K562 (cell line): ENCODE data around the gene HOXB6.

Experiments used
- BHLHE40 ChIP-seq: IDR thresholded peaks from 2 replicates; pipeline ENCODE4 v1.6.1; 2011; ENCODE audit warnings: low read length, improper control_type of control experiment
- CEBPG ChIP-seq, 3 experiments: fragments of 200-800 bp in 1 of 3; sonication (Bioruptor generic) in 1 of 3; sonication (generic) in 1 of 3; formaldehyde crosslinking in 1 of 3; IDR thresholded peaks in 2 of 3; conservative IDR thresholded peaks in 1 of 3; 2 replicates each; pipeline versions ENCODE4 v1.6.1 to v1.8.0; 2016 to 2022; ENCODE audit warnings: missing compliant biosample characterization in 2 of 3, missing genetic modification characterization in 2 of 3, mild to moderate bottlenecking in 1 of 3, missing genetic modification reagents in 1 of 3
- CHD4 ChIP-seq: fragments of 200-600 bp; sonication (generic); IDR thresholded peaks from 3 replicates; pipeline ENCODE4 v1.6.1; 2012; ENCODE audit warnings: low read depth, mild to moderate bottlenecking, mixed read lengths, low read length, inconsistent platforms; ENCODE audit not compliant: insufficient read depth, insufficient replicate concordance, poor library complexity, severe bottlenecking
- TAF1 ChIP-seq: IDR thresholded peaks from 2 replicates; pipeline ENCODE4 v1.6.1; 2011; ENCODE audit warnings: mild to moderate bottlenecking, low read length, moderate library complexity; ENCODE audit not compliant: insufficient read depth, control insufficient read depth, severe bottlenecking; ENCODE audit errors: extremely low read depth
- TAL1 ChIP-seq: fragments of 450-650 bp; IDR thresholded peaks from 2 replicates; pipeline ENCODE4 v1.6.1; 2016; ENCODE audit warnings: mild to moderate bottlenecking
- TF ChIP-seq, protein P1 (sequence below): sonication (generic); formaldehyde crosslinking; IDR thresholded peaks from 2 replicates; pipeline ENCODE4 v1.8.1; 2023; ENCODE audit warnings: mild to moderate bottlenecking, missing genetic modification reagents

DNA sequence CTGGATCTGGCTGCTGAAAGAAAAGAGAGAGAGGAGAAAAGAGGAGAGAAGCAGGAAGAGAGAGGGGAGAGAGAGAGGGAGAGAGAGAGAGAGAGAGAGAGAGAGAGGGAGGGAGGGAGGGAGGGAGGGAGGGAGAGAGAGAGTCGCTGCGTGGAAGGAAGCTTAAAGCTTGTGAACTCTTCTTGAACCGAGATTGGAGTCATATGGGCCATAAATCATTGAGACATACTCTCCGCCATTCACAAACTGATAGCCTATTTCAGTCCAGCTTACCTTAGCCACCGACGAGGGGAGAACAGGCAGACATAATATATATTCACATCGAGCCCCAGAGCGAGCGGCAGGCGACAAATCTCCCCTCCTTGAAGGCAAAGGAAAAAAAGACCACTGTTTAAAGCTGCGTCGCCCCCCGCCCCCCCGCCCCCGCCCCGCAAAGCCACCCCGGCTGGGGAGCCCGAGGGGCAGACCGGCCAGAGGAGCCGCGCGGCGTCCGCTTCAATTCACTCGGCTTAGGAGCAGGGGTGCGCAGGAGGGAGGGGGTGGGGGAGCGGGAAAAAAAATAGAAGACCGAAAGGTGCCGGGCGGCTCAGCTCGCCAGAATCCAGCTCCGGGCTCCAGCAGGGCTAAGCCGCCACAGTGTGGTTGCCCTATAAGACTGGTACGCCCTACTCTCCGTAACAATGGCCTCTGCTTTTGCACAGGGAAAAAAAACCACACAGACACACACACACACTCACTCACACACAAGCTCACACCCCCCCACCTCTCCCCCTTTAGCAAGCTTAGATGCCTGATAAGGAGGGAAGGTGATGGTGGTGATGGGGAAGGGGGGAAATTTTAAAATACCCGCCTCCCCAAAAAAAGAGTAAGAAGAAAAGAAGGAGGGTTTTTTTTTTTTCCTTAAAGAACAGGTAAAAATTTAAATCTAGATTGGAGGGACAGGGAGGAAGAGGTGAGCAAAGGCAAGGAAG is 49.2 kb downstream of the HOXB6 start:
- TF ChIP-seq TAF1, result peak; percentile 81
- TF ChIP-seq, protein P1, sequence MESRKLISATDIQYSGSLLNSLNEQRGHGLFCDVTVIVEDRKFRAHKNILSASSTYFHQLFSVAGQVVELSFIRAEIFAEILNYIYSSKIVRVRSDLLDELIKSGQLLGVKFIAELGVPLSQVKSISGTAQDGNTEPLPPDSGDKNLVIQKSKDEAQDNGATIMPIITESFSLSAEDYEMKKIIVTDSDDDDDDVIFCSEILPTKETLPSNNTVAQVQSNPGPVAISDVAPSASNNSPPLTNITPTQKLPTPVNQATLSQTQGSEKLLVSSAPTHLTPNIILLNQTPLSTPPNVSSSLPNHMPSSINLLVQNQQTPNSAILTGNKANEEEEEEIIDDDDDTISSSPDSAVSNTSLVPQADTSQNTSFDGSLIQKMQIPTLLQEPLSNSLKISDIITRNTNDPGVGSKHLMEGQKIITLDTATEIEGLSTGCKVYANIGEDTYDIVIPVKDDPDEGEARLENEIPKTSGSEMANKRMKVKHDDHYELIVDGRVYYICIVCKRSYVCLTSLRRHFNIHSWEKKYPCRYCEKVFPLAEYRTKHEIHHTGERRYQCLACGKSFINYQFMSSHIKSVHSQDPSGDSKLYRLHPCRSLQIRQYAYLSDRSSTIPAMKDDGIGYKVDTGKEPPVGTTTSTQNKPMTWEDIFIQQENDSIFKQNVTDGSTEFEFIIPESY (CRISPR knock-in tag), result no peak
- no peak for TF ChIP-seq CHD4
- 0 out of 2 replicates have a peak, but pooled peaks have one; percentile 21 for TF ChIP-seq BHLHE40
- TF ChIP-seq TAL1, result peak; percentile 6; the same call in 1 of the 2 replicates
- no peak for TF ChIP-seq CEBPG (CRISPR knock-in tag; IDR thresholded peaks at IDR 0.05)
- no peak for TF ChIP-seq CEBPG (tag; conservative IDR thresholded peaks at IDR 0.05 in 1 of 2, IDR thresholded peaks at IDR 0.05 in 1 of 2)
